AG10803 (cell line): ENCODE results near the gene SYF2.
A peak's percentile ranks its signal among the peaks of the same experiment; 100 is the strongest.

Source experiments
- DNase-seq: peaks from one replicate; pipeline ENCODE4 v3.0.0; 2010; ENCODE audit warnings: low read depth
- H3K4me3 ChIP-seq: 2 replicates; pipeline ENCODE4 v1.5.1; 2011; ENCODE audit warnings: mild to moderate bottlenecking, low read length, control low read depth
- TF ChIP-seq, protein P1 (sequence below): conservative IDR thresholded peaks from 2 replicates; pipeline ENCODE4 v1.5.1; 2011; ENCODE audit warnings: mild to moderate bottlenecking, low read length, control low read depth, inconsistent platforms

The SYF2 gene

DNA sequence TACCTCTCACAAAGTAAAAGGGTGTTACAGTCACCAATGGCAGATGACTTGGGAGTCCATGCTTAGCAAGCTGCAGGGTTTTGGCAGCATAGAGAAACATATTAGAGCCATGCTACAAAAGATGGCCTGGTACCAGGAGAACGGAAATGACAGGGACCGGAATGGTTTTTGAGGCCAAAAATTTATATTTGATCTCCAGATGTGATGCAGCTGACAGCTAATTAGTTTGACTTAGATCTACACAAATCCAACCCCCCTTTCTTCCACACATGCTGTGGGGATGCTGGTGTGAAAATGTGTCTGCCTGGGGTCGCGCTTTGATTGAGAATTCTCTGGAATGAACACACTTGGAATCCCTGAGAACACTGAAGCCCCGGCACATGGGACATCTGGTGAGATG is 26.5 kb downstream of the SYF2 start:
- TF ChIP-seq, protein P1, sequence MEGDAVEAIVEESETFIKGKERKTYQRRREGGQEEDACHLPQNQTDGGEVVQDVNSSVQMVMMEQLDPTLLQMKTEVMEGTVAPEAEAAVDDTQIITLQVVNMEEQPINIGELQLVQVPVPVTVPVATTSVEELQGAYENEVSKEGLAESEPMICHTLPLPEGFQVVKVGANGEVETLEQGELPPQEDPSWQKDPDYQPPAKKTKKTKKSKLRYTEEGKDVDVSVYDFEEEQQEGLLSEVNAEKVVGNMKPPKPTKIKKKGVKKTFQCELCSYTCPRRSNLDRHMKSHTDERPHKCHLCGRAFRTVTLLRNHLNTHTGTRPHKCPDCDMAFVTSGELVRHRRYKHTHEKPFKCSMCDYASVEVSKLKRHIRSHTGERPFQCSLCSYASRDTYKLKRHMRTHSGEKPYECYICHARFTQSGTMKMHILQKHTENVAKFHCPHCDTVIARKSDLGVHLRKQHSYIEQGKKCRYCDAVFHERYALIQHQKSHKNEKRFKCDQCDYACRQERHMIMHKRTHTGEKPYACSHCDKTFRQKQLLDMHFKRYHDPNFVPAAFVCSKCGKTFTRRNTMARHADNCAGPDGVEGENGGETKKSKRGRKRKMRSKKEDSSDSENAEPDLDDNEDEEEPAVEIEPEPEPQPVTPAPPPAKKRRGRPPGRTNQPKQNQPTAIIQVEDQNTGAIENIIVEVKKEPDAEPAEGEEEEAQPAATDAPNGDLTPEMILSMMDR: no peak
- DNase-seq: peak; percentile 9
- no peak overlapping the region for H3K4me3 ChIP-seq

DNA sequence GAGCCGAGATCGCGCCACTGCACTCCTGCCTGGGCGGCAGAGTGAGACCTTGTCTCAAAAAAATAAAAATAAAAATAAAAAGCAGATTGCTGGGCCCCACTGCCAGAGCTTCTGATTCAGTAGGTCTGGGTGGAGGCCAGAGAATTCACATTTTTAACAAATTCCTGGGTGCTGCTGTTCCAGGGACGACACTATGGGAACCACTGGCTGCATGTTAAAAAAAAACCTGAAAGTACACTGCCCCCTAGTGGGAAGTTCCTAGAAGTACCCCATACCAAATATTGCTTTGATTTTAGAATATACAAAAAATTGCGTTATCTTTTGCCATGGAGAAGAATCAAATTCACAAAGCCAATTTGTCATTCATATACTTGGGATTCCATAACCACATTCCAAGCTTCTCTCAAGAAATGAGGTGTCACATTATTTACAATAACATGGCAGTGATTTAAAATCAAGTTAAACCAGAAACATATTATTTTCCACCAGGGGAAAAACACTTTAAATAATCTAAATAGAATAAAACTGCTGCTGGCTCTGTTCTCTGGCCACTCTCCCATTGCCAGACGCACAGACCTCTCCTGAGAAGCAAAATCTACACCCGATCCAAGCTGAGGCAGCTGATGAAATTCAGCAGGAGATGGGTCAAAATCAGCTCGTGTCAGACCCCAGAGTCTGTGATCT is 27.4 kb downstream of the SYF2 start:
- TF ChIP-seq, protein P1: peak; percentile 73
- DNase-seq: peak; percentile 90

DNA sequence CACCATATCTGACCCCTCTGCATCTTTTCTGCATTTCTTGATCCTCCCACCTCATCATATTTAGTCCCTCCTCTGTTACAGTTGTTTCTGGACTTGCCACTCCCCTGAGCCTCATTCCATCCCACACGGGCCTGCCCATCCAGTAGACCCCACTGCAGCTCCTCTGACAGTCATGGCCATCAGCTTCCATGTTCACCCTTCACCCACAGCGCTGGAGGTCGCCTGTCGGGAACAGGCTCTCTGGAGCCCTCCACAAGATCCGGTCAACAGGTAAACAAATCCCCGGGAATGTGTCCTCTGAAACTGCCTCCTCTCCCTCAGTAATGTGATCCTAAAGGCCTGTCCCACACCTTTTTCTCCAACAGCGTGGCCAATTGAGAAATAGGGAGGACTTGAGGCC is 31.3 kb downstream of the SYF2 start:
- DNase-seq: no peak
- TF ChIP-seq, protein P1: no peak
- H3K4me3 ChIP-seq: no peak overlapping the region

More for the DNA sequence above, 27.4 kb downstream of the SYF2 start:
- H3K4me3 ChIP-seq: no peak overlapping the region

DNA sequence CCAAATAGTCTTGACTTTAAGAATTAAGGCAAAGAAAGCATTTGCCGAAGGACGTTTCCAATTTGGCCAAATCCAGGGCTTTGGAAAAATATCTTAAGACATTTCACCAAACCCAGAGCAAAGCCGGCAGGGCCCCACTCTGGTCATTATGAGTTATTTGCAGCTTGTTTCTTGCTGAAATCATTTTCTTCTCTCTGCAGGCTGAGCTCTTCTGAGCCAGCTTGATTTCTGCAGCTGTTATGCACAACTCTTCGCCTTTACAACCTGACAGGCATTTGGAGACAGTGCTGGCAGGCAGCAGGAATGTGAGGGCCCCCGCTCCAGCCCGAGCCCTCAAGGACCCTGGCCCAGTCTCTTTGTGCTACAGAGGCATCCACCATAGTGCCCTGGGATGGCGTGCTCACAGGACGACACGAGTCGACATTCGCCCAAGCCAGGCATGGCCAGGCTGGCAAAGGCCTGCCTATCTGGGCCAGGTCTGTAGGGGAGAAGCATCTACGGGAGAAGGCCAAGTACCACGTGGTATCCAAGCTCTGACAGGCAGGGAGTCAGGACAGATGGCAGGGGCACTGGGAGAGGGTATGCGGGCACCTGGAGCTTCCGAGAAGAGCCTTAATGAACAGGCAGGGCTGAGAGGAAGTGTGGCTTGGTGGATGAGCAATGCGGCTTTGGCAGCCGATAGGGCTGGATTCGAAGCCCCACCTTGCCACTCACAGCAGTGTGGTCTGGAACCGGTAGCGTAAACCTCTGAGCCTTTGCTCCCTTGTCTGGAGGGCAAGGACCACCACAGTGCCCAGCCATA is 32.3 kb downstream of the SYF2 start:
- no peak for DNase-seq
- TF ChIP-seq, protein P1: no peak
- no peak overlapping the region for H3K4me3 ChIP-seq

DNA sequence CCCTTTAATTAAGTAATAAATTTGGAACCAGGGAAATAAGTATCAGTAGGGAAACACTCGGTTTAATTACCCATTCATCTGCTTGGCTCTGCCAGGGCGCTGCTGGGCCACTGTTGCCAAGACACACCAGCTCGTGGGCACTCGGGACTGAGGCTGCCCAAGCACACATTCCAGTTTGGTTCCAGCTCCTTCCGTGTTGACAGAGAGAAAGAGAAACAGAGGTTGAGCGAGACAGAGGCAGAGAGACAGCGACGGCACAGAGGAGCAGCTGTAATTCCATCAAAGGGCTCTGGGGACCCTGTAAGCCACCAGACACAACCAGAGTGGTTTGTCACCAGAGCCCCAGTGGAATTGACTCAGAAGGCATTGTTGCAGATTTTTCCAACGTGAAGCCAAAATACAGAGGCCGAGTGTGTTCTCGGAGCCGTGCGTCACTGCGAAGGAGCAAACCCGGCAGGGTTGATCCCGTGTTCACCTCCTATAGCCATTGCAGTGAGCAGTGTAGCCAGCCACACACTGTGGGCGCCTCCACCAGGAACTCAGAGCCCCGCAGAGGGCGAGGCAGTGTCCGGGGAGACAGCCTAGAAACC is 33.5 kb downstream of the SYF2 start:
- peak overlapping the region; percentile 46 for H3K4me3 ChIP-seq
- peak; percentile 42 for DNase-seq
- TF ChIP-seq, protein P1: peak; percentile 22

DNA sequence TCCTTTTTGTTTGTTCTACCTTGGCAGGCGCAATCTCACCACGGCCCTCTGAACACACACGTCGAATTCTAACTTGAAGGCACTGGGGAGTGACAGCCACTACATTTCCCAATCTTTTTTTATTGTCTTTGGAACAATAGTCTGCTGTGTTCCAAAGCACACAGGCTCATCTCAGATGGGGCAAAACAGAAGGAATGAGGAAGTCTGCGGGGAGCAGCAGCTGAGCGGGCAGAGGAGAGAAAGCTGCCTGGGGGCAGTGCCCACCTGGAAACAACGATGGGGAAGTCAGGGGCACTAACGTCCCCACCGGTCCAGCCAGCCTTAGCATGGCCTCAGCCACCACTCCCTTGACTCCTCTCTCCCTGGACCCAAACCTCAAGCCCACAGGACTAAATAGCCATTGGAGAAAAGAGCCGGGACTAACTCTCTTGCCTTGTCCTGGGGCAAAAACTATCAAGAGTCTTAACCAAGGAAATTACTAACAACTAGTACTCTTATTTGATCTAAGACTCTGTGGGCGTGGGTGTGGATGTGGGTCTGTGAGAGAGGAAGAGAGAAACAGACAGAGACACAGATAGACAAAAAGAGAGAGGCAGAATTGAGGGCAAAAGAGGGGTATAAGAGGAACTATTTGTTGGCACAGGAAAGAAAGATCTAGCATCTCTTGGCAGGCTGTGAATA is 34.2 kb downstream of the SYF2 start:
- peak; percentile 45 for DNase-seq
- TF ChIP-seq, protein P1: no peak
- peak overlapping the region; percentile 46; the same call in 1 of the 2 replicates for H3K4me3 ChIP-seq
